Peyer's patch (tissue), 4 donors: Measurements from ENCODE around the gene RADIL.

Experiments used
- POLR2A ChIP-seq, 2 donors: fragments of 450-650 bp; IDR thresholded peaks; one replicate each; pipeline ENCODE4 v1.5.1; 2017; ENCODE audit warnings: antibody characterized with exemption in 2 of 2, mild to moderate bottlenecking in 2 of 2, moderate library complexity in 2 of 2
- TF ChIP-seq, protein P1 (sequence below), 6 experiments: fragments of 450-650 bp in 4 of 6; fragments of 200-600 bp in 2 of 6; sonication (generic) in 1 of 6; IDR thresholded peaks; one replicate each; pipeline ENCODE4 v1.5.1; 2017 to 2019; ENCODE audit warnings: antibody characterized with exemption in 6 of 6, mild to moderate bottlenecking in 3 of 6, moderate library complexity in 1 of 6

DNA sequence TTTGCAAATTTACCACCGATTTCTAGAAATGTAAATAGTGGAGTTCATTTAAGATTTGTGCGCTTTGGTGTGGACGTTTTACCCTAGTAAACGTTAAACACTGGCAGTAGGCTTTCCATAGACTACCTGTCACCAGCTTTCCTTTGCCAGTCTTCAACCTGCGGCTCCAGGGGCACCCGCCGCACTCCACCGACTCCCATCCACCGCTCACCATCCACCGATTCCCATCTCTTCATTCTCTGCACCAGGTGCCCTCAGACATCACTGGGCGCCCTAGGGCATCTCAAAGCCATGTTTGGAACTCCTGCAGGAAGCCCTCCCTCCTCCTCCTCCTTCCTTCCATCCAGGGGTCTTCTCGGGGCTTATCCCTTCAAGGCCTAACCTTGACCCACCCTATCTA, 109.5 kb downstream of the RADIL start:
- TF ChIP-seq, protein P1, sequence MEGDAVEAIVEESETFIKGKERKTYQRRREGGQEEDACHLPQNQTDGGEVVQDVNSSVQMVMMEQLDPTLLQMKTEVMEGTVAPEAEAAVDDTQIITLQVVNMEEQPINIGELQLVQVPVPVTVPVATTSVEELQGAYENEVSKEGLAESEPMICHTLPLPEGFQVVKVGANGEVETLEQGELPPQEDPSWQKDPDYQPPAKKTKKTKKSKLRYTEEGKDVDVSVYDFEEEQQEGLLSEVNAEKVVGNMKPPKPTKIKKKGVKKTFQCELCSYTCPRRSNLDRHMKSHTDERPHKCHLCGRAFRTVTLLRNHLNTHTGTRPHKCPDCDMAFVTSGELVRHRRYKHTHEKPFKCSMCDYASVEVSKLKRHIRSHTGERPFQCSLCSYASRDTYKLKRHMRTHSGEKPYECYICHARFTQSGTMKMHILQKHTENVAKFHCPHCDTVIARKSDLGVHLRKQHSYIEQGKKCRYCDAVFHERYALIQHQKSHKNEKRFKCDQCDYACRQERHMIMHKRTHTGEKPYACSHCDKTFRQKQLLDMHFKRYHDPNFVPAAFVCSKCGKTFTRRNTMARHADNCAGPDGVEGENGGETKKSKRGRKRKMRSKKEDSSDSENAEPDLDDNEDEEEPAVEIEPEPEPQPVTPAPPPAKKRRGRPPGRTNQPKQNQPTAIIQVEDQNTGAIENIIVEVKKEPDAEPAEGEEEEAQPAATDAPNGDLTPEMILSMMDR (IDR thresholded peaks at IDR 0.05): no peak
- no peak for TF ChIP-seq POLR2A (IDR thresholded peaks at IDR 0.05)
